ENCODE data around the gene TRAPPC1.
A peak's percentile ranks its signal among the peaks of the same experiment; 100 is the strongest.

Gene TRAPPC1, protein sequence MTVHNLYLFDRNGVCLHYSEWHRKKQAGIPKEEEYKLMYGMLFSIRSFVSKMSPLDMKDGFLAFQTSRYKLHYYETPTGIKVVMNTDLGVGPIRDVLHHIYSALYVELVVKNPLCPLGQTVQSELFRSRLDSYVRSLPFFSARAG
- 5.8 to 13.0 (median 9.4) reads per million in 9 experiments for total RNA-seq

DNA sequence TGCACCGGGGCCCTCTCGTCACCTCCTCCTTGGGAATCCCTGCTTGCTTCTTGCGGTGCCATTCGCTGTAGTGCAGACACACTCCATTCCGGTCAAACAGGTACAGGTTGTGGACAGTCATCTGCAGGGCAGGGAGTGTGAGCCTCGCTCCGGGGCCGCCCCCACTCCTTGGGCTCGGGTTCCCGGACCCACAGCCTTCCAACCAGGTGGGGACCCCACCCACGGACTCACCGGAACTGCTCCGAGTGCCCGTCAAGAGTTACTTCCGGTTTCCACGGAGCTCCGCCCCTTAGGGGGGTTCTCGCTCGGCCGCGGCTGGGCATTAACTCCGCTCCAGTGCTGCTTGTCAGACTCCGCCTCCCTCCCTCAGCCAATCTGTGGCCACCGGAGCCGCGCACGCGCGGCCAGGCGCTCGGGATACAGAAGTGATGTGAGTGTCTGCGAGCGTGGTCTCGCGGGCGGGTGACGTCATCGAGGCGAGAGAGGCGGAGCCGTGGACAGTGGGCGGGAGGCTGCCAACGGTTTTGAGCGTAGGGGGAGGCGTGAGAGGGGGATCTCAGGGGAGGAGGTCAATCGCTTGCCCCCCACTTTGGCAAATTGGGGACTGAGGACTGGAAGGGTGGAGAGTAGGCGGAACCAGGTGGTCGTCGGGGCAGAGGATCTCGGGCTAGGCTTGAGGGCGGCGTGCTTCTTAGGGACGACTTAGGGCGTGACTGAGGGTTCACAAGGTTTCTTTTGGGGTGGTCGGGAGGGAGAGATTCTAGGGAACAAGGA is at the start of gene TRAPPC1, which contains the start of gene CNTROB:
TRAPPC1 (minus strand) TSS at position 238 of the 774 bp plus-strand sequence; CDS start at position 121, 117 bp downstream.
CNTROB (plus strand) TSS at position 498 of the 774 bp plus-strand sequence. CDS start 874 bp downstream, outside the sequence.
- peaks cover 39 to 45% of the 10 kb centered on the region in 2 donors for H3K4me1 Mint-ChIP-seq (ENCODE audit: low read depth in 2 of 2)
- ATAC-seq (replicated peaks) (peak; percentile 95), DNase-seq (peak; percentile 98)
- H3K36me3 Mint-ChIP-seq (ENCODE audit: insufficient read depth): peaks cover 22% of the 10 kb centered on the region
- H3K27ac Mint-ChIP-seq: peak within 1 kb of the TSS; percentile 92 to 93
- peak within 1 kb of the TSS; percentile 87 to 88 for H3K4me3 Mint-ChIP-seq
- no peaks in the 10 kb centered on the region for H3K27me3 Mint-ChIP-seq
- no peaks in the 10 kb centered on the region for H3K9me3 Mint-ChIP-seq

DNA sequence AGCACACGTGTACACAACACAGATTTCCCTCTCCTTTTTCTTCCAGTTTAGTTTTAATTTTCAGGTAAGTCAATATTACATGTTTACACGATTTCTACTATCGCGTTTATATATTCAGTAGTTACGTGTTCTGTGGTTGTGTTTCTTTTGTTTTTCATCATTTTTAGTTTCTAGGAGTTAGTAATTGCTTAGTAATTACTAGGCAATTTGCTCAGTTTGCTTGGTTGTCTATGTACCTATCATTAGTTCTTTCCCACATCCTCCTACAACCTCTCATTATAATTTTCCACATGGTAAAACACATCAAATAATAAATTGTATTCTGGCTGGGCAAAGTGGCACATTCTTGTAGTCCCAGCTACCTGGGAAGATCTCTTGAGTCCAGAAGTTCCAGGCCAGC is 46.1 kb upstream of the TRAPPC1 start:
- no peak overlapping the region for H3K27ac Mint-ChIP-seq
- H3K4me3 Mint-ChIP-seq: no peak overlapping the region
- no peaks in the 10 kb centered on the region for H3K36me3 Mint-ChIP-seq (ENCODE audit: insufficient read depth)
- peaks cover 3 to 8% of the 10 kb centered on the region in 2 donors for H3K9me3 Mint-ChIP-seq
- H3K4me1 Mint-ChIP-seq (ENCODE audit: low read depth in 2 of 2): no peaks in the 10 kb centered on the region
- DNase-seq (no peak), ATAC-seq (replicated peaks) (no peak)
- H3K27me3 Mint-ChIP-seq: peaks cover 35 to 50% of the 10 kb centered on the region in 2 donors

DNA sequence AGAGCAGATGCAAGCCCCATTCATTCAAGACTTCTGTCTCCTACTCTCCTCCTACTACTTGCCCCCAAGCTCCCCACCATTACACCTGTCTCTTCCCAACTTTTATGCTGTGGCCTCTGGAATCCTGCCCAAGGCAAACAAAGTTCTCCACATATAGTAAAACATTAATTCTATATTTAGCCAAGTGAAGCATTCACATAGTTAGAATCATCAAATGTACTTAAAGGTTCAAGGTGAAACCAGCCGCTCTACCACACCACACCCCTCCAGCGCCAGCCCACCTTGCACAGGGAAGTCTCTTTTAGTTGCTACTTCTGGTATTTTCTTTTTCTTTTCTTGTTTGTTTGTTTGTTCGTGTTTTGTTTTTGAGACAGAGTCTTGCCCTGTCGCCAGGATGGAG is 45.3 kb upstream of the TRAPPC1 start:
- H3K9me3 Mint-ChIP-seq: peaks cover 3 to 8% of the 10 kb centered on the region in 2 donors
- no peak overlapping the region for H3K27ac Mint-ChIP-seq
- H3K4me3 Mint-ChIP-seq: no peak overlapping the region
- ATAC-seq (replicated peaks) (no peak), DNase-seq (no peak)
- no peaks in the 10 kb centered on the region for H3K36me3 Mint-ChIP-seq (ENCODE audit: insufficient read depth)
- H3K4me1 Mint-ChIP-seq (ENCODE audit: low read depth in 2 of 2): no peaks in the 10 kb centered on the region
- peaks cover 36 to 45% of the 10 kb centered on the region in 2 donors for H3K27me3 Mint-ChIP-seq

DNA sequence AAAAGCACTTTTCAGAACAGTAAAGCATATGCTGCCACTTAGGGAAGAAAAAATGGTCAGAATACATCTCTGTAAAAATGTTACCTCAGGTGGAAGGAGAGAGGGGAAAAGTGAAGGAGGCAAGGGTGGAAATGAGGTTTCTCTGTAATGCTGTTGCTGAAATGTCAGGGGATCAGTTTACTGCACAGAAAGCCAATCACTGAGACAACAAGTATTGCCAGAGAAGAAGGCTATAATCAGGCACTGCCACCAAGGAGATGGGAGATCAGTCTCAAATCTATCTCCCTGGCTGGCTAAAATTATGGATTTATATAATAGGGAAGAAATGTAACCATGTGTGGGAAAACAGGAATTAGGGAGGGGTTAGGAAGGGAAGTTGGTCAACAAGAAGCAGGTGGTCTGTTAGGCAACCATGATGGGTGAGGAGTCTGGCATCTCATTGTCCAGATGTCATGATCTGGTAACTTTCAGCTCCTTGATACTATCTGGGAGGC is 42.9 kb upstream of the TRAPPC1 start:
- ATAC-seq (replicated peaks): no peak
- DNase-seq: no peak
- no peak overlapping the region for H3K27ac Mint-ChIP-seq
- peaks cover 3 to 8% of the 10 kb centered on the region in 2 donors for H3K9me3 Mint-ChIP-seq
- H3K36me3 Mint-ChIP-seq (ENCODE audit: insufficient read depth): no peaks in the 10 kb centered on the region
- no peak overlapping the region for H3K4me3 Mint-ChIP-seq
- no peaks in the 10 kb centered on the region for H3K4me1 Mint-ChIP-seq (ENCODE audit: low read depth in 2 of 2)
- H3K27me3 Mint-ChIP-seq: peaks cover 33 to 37% of the 10 kb centered on the region in 2 donors

DNA sequence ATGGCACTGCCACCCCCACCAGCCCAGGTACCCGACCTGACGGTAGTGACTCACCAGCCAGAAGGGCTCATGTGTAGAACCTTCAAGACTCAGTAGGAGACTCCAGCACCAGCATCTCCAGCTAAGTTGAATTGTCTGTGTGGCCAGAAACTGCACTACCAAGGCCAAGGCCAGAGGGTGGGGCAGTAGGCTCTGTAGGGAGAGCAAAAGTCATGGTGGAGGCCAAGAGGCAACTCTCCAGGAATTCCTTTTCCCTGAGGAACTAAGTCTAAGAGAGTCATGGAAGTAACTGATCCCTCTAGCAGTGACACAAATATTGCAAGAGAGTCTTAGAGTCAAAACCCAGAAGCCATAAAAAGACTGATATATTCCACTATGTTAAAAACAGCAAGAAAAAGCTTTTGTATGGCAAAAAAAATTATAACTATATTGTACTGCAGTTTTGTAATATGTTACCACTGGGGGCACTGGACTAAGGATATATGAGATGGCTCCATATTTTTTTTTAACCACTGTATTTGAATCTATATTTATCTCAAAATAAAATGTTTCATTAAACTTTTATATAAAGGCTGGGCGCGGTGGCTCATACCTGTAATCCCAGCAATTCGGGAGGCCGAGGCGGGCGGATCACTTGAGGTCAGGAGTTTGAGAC is 40.5 kb upstream of the TRAPPC1 start:
- peaks cover 3 to 8% of the 10 kb centered on the region in 2 donors for H3K9me3 Mint-ChIP-seq
- H3K36me3 Mint-ChIP-seq (ENCODE audit: insufficient read depth): no peaks in the 10 kb centered on the region
- no peak overlapping the region for H3K27ac Mint-ChIP-seq
- H3K27me3 Mint-ChIP-seq: peaks cover 22 to 27% of the 10 kb centered on the region in 2 donors
- no peaks in the 10 kb centered on the region for H3K4me1 Mint-ChIP-seq (ENCODE audit: low read depth in 2 of 2)
- no peak for DNase-seq
- ATAC-seq (replicated peaks): no peak
- H3K4me3 Mint-ChIP-seq: no peak overlapping the region

DNA sequence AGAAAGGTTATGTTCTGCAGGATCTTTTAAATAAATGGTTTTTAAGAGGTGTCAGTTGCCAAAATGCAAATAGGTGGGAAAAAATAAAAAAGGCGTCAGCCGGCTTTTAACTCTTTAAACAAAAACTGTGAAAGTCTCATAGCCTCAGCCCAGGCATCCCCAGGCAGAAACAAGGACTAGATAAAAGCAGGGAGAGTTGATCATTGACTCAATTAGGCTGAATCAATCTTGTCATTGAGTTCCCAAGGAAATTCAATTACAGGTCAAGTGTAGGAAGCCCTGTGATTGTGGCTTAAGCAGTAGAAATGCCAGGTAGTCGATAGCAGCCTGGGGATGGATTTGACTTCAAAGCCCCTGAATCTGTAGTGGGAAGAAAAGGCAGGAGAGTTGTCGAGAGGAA is 39.9 kb upstream of the TRAPPC1 start:
- H3K27ac Mint-ChIP-seq: no peak overlapping the region
- H3K36me3 Mint-ChIP-seq (ENCODE audit: insufficient read depth): no peaks in the 10 kb centered on the region
- H3K9me3 Mint-ChIP-seq: peaks cover 3 to 8% of the 10 kb centered on the region in 2 donors
- no peak overlapping the region for H3K4me3 Mint-ChIP-seq
- ATAC-seq (replicated peaks) (no peak), DNase-seq (no peak)
- H3K4me1 Mint-ChIP-seq (ENCODE audit: low read depth in 2 of 2): no peaks in the 10 kb centered on the region
- peaks cover 16 to 23% of the 10 kb centered on the region in 2 donors for H3K27me3 Mint-ChIP-seq

DNA sequence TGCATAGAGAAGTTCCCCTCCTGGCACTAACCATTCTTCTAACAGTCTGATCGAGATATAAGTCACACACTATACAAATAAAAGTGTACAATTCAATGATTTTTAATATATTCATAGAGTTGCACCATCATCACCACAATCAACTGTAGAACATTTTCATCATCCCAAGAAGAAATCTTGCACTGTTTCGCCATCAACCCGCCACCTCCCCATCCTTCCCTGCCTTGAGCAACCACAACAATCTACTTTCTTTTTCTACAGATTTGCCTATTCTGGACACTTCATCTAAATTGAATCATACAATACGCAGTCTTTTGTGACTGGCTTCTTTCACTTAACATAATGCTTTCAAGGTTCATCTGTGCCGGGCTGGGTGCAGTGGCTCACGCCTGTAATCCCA is 37.7 kb upstream of the TRAPPC1 start:
- Mint-ChIP-seq H3K4me3 (no peak overlapping the region), H3K4me1 (ENCODE audit: low read depth in 2 of 2) (no peaks in the 10 kb centered on the region), H3K9me3 (peaks cover 2 to 3% of the 10 kb centered on the region in 2 donors), H3K27me3 (peaks cover 12 to 16% of the 10 kb centered on the region in 2 donors), H3K27ac (no peak overlapping the region), H3K36me3 (ENCODE audit: insufficient read depth) (no peaks in the 10 kb centered on the region)
- DNase-seq (no peak), ATAC-seq (replicated peaks) (no peak)

DNA sequence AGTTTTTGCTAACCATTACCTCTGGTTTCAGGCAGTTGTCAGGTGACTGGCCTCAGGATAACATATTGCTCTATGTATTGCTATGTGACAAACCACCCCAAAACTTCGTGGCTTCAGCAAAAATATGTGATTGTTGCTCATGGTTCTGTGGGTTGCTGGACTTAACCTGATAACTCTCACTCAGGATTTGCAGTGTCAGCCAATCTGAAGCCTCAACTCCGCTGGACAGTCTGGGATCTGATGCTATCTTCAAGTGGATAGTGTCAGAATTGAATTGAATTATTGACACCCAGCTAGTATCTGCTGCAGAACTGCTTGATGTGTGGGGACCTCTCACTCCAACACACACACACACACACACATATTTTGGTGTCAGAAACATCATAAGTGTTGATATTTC is 36.0 kb upstream of the TRAPPC1 start:
- no peaks in the 10 kb centered on the region for H3K4me1 Mint-ChIP-seq (ENCODE audit: low read depth in 2 of 2)
- no peak overlapping the region for H3K27ac Mint-ChIP-seq
- no peak for DNase-seq
- H3K27me3 Mint-ChIP-seq: peaks cover 9 to 12% of the 10 kb centered on the region in 2 donors
- no peak for ATAC-seq (replicated peaks)
- H3K36me3 Mint-ChIP-seq (ENCODE audit: insufficient read depth): no peaks in the 10 kb centered on the region
- H3K4me3 Mint-ChIP-seq: no peak overlapping the region
- no peaks in the 10 kb centered on the region for H3K9me3 Mint-ChIP-seq

DNA sequence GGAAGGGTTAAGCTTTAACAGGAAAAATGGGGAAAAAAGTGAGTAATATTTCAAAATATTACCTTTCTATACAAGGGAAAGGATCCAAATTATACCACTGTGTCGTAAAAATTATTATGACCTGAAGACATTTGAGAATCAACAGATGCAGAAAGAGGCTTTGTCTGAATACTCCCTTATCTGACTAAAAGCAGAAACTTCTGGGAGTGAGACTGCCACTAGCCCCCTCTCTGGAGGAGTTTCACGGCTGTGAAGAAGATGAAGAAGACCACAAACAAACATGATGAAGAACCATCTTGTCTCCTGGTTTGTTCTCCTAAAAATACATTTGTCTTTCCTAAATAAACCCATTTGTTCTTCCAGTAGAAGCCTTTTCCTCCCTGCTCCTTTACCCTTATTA is 29.7 kb upstream of the TRAPPC1 start:
- Mint-ChIP-seq H3K4me1 (ENCODE audit: low read depth in 2 of 2) (no peaks in the 10 kb centered on the region), H3K27ac (no peak overlapping the region), H3K27me3 (peaks cover 7 to 24% of the 10 kb centered on the region in 2 donors), H3K9me3 (no peaks in the 10 kb centered on the region), H3K36me3 (ENCODE audit: insufficient read depth) (no peaks in the 10 kb centered on the region), H3K4me3 (no peak overlapping the region)
- no peak for DNase-seq
- no peak for ATAC-seq (replicated peaks)

DNA sequence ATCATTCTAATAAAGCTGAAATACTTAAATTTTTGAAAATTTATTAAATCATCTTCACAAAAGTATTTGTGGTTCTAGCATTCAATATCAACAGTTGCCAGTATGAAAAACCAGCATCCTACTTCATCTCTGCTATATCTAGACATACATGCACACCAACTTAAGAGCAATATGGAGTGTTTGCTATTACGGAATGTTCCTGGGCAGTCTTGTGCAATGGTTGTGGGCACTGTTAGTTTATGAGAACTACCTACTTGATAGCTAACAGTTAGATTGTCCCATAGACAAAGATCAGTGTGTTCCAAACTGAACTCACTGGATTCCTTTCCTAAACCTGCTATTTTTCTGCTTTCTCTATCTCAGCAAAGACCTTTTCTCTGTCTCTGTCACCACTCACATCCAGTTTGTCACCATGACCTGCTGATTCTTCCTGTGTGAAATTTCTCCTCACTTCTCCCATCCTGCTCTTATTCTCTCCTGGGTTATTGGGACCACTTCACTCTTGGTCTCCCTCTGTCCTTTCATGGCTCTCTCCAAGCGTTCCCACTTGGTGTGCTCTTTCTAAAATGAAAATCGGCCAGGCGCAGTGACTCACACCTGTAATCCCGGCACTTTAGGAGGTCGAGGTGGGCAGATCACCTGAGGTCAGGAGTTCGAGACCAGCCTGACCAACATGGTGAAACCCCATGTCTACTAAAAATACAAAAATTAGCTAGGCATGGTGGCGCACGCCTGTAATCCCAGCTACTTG is 27.9 kb upstream of the TRAPPC1 start:
- Mint-ChIP-seq H3K27me3 (peaks cover 7 to 24% of the 10 kb centered on the region in 2 donors), H3K36me3 (ENCODE audit: insufficient read depth) (no peaks in the 10 kb centered on the region), H3K4me3 (no peak overlapping the region), H3K27ac (no peak overlapping the region), H3K9me3 (no peaks in the 10 kb centered on the region), H3K4me1 (ENCODE audit: low read depth in 2 of 2) (no peaks in the 10 kb centered on the region)
- ATAC-seq (replicated peaks) (no peak), DNase-seq (no peak)

DNA sequence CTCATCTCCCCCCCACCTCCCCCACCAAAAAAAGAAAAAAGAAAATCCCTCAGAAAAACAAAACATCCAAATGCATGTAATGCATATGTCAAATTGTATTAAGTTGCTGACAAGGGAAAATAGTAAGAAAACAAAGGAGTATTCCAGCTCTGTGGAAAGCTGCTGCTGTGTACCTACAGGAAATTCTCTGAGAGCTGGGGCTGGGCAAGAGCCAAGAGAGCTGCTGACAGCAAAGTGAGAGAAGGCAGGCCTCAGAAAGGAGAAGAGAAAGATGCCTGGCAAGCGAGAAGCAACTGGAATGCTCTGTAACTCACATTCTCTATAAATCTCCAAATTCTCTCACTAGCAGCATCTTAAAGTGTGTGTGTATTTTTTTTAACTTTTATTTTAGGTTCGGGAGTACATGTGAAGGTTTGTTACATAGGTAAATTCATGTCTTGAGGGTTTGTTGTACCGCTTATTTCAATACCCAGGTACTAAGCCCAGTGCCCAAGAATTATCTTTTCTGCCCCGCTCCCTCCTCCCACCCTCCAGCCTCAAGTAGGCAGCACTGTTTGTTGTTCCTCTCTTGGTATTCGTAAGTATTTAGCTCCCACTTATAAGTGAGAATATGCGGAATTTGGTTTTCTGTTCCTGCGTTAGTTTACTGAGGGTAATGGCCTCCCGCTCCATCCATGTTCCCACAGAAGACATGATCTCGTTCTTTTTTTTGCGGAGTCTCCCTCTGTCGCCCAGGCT is 24.7 kb upstream of the TRAPPC1 start:
- H3K27me3 Mint-ChIP-seq: peaks cover 7 to 16% of the 10 kb centered on the region in 2 donors
- no peak overlapping the region for H3K4me3 Mint-ChIP-seq
- ATAC-seq (replicated peaks) (no peak), DNase-seq (no peak)
- H3K27ac Mint-ChIP-seq: no peak overlapping the region
- H3K9me3 Mint-ChIP-seq: no peaks in the 10 kb centered on the region
- H3K36me3 Mint-ChIP-seq (ENCODE audit: insufficient read depth): no peaks in the 10 kb centered on the region
- H3K4me1 Mint-ChIP-seq (ENCODE audit: low read depth in 2 of 2): peaks cover 2% of the 10 kb centered on the region in 2 donors

DNA sequence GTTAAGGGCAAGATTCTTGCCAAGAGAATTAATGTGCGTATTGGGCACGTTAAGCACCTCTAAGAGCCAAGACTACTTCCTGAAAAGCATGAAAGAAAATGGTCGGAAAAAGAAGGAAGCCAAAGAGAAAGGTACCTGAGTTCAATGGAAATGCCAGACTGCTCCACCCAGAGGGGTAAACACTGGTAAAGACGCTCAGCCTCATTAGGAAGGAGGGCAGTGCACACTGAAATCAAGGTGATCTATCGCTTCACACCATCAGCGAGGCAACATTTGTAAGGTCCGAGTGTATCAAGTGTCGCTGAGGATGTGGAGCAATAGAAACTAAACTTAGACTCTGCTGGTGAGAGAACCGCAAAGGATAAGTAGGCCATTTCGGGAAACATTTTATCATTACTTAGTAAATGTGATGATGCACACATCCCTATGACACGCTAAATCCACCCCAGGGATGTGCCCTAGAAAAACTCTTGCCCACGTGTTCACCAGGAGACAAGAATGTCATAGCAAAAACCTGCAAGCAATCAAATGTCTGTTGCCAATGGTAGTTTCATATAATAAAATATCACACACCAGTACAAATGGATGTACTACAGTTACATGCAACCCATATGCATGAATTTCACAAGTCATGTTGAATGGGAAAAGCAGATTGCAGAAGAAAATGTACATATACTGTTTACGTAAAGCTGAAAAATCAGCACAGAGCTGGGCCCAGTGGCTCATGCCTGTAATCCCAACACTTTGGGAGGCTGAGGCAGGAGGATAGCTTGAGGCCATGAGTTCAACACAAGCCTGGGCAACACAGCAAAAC is 23.9 kb upstream of the TRAPPC1 start:
- DNase-seq (no peak), ATAC-seq (replicated peaks) (peak; percentile 16)
- Mint-ChIP-seq H3K36me3 (ENCODE audit: insufficient read depth) (no peaks in the 10 kb centered on the region), H3K9me3 (no peaks in the 10 kb centered on the region), H3K27ac (no peak overlapping the region), H3K4me1 (ENCODE audit: low read depth in 2 of 2) (peaks cover 4 to 5% of the 10 kb centered on the region in 2 donors), H3K4me3 (no peak overlapping the region), H3K27me3 (peaks cover 4 to 8% of the 10 kb centered on the region in 2 donors)
